ENCODE measurements around the gene ADCY7.

ADCY7 gene

DNA sequence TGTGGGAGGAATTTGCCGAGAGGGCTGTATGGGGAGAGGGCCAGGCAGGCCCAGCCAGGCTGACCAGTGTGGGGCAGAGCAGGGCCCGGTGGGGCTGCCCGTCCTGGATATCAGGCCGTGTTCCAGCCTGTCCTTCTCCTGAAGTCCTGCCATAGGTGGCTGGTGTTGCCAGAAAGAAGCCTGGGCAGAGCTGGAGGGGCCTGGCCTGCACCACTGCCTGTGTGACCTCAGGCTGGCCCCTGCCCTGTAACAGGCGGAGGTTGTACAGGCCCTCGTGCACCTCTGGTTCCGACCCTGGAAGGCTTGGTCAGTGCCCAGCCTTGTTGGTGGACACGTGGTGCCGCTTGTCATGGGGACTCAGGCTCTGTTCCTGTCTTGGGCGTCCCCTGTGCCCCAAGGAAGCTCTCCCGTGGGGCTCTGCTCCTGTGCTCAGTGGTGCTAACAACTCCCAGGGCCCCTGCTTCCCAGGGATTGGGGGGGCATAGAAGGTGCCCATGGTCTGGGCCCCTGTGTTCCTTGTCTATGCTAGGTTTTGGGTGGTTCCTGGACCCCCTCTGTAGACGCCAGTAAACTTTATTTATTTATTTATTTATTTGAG is 33.3 kb downstream of the ADCY7 start:
- no peak for DNase-seq

DNA sequence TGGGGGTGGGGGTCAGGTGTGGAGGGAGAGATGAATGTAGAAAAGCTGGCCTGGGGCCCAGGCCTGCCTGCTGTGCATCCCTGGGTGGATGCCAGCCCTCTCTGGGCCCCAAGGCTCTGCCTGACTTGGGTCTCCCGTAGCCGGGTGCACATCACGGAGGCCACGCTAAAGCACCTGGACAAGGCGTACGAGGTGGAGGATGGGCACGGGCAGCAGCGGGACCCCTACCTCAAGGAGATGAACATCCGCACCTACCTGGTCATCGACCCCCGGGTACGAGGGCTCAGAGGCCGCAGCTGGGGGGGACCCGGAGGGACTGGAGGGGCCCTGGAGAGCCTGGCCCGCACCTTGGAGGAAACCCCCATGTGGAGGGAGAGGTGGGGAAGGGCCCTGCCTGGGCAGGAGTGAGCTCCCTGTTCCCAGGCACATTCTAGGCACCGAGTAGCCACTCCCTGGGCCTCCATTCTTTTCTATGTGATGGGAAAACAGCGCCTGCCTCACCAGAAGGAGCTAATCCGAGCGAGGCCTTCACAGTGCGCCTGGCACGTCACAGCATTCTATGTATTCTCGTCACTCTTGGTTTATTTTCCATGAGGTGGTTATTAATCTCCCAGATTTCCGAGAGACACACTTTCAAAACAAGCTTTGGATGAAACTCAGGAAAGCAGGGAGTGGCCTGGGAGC is 34.7 kb downstream of the ADCY7 start:
- DNase-seq = no peak

DNA sequence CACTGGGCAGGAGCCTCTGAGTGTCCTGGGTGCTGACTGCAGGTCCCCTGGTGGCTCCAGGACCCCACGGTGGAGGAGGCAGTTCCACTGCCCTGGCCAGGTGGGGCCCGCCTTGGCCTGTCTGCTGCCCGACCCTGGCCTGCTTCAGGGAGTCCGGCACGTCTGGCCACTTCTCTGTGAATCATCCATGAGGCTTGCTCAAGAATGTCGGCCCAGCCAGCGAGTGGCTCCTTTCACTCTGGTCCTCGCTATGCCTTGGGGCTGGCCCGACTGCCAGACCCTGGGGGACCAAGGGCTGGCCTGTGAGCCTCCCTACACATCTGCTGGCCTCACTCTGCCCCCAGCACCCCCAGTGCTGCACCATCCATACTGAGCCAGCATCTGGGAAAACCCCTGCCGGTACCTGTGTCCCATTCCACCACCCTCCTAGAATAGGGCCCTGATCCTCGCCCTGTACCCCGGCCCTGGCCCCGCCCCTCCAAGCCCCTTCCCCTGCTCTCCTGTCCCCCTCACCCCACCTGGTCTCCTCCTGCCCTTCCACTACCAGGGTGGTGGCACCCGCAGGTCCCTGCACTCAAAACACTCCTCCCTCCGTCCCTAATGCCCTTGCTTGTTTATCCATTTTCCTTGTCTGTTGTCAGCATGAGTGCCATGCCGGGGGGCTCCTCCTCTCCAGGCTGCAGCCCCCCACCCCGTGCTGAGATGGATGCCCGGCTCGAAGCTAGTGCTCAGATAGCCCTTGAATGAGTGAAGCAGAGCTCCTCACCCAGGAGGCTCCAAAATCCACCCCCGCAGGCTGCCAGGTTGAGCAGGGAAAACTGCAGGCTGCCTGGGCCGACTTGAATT is 35.5 kb downstream of the ADCY7 start:
- no peak for DNase-seq

DNA sequence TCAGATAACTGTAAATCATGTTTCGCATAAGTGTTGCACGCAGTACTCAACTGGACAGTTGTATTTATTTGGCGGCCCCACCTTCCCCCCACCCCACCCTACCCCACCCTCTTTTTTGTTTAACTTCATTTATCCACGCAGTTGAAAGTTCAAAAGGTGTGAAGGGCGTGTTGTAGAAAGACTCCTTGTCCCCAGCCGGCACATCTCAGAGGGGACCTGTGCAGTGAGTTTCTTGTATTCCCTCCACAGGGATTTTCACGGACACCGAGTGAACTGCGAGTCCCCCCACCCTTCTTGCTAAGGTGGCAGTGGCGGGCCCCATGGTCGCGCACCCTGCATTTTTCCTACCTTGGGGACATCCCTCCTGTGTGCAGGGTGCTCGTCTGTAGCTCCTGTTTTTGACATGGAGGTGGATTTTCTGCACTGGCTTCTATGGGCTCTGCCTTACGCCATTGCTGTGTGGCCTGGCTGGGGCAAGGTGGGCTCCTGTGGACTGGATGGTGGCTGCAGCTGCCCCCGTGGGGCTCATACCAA is 36.2 kb downstream of the ADCY7 start:
- DNase-seq = no peak

DNA sequence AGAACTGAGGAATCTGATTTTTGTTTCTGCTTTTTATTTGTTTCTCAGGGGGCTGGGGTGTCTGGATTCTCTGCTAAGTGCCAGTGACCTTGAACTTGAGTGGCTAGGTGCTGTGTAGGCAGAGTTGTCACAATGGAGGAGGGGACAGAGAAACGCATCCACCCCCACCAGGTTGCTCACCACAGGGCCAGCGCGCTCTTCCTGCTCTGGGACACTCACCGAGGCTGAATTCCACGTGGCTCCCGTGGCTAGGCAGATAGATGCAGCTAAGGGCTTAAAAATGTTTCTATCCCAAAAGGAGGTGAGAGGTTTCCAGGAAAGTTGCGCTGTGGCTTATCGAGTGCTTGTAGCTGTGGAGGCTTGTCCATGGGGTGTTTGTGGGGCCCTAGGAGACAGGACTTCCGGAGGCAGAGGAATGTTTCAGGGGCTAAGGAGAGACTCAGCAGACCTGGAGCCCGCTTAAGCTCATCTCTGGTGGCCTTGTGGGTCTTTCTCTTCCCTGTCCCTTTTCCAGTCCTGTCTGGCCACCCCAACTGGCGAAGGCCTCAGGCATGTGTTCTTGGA is 36.8 kb downstream of the ADCY7 start:
- DNase-seq = no peak

DNA sequence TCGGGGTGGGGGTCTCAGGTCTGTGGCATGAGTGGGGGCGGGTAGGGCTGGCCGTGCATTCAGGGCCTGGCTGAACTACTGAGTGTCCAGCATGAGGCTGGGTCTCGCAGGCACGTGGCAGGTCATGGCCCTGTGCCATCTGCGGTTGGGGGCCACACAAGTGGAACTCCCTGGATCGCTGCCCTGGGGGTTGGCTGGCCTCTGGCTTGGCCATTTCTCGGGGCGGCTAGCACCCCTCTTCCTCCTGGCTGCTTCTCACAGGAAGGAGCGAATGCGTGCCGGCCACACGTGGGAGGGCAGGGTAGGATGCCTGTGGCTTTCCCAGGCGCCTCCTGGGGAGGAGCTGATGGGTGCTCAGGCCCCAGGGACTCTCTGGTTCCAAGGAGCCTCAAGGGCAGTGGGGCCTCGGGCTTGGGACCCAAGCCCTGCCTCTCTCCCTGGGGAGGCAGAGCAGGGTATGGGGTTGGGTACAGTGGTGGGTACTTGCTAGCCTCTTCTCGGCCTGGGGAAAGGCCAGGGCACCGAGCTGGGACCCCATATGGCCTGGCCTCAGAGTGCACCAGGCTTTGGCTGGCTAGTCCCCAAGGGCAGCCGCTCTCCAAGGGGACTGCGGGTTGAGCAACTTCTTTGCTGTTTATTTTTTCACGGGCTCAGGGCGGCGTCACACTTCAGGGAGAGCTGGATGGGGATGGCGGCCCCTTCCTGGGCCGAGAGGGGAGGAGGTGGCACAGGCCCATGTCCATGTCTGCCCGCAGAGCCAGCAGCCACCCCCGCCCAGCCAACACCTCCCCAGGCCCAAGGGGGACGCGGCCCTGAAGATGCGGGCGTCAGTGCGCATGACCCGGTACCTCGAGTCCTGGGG is 37.5 kb downstream of the ADCY7 start:
- no peak for DNase-seq

DNA sequence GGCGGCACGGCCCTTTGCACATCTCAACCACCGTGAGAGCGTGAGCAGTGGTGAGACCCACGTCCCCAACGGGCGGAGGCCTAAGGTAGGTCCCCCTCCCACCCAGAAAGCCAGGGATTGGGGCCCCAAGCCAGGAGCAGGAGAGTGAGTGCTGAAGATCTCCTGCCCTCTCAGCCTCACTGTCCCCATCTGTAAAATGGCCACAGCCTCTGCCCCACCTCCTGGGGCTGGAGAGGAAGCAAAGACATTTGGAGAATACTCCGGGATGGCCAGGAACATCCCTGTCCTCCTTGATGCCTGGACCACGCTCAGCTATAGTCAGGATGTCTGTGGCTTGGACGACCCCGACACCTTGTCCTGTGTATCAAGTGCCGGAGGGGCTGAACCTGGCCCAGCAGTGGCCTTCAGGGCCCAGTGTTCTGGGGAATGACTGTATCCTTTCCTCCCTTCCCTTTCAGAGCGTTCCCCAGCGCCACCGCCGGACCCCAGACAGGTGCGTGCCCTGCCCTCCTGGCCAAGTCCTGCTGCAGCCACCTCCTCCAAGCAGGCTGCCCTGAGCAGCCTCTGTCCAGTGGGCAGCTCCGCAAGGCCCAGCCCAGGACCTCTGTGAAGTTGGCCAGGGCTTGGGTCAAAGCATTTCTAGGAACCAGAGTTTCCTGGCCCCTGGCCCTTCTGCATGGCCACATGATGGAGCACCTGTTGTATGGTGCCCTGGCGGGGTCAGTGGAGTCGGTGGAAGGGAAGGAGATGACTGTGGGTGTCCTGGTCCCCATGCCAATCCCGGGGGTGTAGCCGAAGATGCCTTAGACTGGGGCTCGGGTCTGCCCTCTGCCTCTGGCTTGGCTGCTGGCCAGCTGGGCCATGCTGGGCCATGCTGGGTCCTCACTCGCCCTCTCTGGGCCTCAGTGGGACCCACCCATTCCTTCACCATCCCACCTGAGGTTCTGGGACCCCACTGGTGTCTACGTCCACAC is 38.4 kb downstream of the ADCY7 start:
- DNase-seq = no peak

DNA sequence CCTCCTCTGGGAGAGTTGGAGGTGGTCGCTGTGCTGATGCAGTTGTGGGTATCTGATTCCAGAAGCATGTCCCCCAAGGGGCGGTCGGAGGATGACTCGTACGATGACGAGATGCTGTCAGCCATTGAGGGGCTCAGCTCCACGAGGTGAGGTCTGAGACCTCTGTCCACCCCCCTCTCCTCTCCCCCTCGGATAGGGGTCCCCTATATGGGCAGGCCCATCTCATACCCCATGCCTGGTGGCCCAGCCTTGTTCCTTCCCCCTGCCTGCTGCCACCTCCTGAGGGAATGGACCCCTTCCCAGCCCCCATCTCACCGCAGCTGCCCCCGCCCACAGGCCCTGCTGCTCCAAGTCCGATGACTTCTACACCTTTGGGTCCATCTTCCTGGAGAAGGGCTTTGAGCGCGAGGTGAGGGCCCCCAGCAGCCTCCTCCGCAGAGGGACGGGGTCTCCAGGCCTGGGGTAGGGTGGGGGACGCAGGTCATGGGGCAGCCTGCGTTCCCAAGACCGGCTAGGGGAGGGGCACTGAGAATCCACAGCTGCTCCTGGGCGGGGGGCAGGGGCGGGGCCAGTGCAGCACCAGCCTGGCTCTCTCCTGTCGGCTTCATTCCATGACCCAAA is 39.2 kb downstream of the ADCY7 start:
- no peak for DNase-seq

DNA sequence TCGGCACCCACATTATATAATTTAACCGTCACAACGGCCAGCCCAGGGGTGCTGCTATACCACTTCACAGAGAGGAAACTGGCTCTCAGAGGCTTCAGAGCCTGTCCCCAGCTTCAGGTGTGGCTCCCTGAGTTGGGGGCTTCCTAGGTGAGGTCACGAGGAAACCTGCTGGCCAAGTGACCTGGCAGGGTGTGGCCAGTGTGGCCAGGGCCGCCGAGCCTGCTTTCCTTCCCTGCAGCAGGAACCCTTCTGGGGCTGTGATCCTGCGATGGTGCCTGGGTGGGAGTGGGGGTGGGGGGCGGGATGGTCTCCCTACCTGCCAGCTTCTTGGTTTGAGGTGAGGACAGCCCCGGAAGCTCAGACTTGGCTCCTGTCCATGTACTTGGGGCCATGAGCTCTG is 39.9 kb downstream of the ADCY7 start:
- no peak for DNase-seq

DNA sequence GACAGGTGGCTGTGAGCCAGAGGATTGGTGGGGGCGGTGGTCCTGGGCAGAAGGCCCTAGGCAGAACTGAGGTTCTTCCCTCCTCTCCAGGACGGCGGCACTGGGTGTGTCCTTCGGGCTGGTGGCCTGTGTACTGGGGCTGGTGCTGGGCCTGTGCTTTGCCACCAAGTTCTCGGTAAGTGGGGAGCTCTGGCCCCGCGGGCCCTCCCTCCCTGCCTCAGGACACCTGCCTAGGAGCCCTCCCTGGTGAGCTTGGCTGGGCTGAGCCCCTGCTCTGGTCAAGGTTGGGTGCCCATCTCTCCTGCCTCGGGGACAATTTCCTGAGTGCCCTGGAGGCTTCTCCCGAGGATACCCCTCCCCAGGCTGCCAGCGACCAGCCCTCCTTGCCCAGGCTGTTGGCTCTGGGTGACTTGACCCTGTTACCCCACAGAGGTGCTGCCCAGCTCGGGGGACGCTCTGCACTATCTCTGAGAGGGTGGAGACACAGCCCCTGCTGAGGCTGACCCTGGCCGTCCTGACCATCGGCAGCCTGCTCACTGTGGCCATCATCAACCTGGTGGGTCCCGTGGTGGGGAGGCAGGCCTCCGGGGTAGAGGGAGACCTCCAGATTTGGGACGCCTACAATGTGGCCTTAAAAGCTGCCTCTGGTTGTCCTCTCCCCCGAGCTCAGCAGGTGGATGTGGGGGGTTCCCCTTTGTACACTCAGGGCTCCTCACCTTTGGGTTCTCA is 42.0 kb downstream of the ADCY7 start:
- no peak for DNase-seq

DNA sequence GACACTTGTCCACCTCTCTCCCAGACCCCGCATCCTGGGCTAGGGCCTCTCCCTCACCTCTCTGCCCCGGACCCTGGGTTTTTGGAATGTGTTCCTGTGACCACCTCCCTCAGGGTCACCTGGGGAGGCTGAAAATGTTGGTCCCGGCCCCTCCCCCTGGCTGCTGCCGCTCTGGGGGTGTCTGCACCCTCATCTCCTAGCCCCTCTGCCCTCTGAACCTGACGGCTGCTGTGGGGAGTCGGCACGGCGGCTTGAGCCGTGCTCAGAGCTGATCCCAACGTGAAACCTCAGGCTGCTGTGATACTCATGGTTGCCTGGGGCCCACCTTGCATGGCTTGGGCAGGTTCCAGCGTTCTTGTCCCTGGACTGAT is 42.8 kb downstream of the ADCY7 start:
- no peak for DNase-seq

DNA sequence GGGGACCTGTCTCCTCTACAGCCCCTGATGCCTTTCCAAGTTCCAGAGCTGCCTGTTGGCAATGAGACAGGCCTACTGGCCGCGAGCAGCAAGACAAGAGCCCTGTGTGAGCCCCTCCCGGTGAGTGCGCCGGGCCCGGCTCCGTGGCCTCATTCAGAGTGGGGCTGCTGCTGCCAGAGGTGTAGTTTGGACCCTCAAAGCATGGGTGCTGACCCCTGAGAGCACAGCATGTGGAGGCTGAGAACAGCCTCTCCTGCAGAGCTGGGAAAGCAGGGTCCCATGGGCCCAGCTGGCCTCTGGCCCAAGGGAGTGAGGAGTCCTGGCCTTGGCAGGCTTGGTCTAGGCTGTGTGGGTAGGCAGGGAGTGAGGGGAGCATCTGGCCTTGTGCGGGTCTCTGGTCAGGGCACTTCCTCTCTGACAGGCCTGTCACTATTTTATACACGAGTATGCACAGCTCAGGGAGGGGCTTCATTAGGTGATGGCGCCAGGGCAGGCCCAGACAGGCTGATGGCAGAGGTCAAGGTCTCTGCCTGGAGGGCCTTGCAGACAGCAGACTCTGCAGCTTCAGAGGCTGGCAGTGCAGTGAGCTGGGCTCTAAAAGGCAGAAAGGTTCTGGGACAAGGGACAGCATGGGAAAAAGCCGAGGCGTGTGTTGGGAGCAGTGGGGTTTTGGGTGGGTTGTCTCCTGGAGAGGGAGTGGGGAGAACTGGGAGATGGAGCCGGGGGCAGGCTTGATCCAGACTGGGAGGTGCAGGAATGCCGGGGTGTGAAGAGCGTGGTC is 43.4 kb downstream of the ADCY7 start:
- no peak for DNase-seq

DNA sequence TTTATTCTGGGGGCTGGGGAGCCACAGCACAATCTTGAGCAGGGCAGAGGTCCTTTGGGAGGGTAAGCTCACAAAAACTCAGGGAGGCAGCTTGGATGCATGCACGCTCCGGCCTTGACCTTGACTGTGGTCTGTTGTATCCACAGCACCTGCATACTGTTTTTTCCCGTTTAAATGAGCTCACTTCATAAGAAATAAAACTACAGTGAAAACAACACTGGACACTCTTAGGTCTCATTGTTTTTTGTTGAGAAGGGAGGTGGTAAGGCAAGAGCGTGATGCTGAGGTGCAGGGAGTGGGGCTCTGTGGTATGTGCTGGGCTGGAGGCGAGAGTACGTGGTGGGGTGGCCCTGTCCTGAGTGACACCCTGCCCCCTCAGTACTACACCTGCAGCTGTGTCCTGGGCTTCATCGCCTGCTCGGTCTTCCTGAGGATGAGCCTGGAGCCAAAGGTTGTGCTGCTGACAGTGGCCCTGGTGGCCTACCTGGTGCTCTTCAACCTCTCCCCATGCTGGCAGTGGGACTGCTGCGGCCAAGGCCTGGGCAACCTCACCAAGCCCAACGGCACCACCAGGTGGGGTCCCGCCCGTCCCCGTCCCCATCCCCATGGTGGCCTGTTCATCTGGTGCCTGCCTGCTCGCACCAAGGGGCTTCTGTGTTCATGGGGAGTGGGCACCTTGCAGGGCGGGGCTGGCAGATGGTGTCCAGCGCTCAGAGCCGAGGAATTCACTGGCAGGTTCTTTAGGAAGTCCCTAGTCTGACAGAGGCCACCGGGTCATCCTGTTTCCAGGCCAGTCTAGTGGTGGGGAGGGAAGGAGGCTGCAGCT is 44.2 kb downstream of the ADCY7 start:
- no peak for DNase-seq

DNA sequence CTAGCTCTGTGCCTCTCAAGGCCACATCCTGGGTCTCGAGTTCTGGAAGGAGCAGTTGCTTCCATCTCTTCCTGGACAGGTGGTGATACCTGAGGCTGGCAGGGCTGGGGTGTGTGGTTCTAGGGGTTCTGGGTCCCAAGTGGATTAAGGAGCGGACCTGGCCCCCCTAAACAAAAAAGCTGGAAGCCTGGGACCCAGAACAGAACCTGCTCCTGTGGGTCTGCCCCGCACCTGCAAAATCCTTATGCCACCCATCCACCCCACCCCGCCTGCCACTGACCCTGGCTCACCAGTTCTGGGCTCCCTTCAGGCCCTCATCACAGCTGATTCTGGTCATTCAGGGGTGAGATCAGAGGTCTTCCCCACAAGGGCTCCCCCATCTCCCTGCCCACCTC is 44.8 kb downstream of the ADCY7 start:
- no peak for DNase-seq

DNA sequence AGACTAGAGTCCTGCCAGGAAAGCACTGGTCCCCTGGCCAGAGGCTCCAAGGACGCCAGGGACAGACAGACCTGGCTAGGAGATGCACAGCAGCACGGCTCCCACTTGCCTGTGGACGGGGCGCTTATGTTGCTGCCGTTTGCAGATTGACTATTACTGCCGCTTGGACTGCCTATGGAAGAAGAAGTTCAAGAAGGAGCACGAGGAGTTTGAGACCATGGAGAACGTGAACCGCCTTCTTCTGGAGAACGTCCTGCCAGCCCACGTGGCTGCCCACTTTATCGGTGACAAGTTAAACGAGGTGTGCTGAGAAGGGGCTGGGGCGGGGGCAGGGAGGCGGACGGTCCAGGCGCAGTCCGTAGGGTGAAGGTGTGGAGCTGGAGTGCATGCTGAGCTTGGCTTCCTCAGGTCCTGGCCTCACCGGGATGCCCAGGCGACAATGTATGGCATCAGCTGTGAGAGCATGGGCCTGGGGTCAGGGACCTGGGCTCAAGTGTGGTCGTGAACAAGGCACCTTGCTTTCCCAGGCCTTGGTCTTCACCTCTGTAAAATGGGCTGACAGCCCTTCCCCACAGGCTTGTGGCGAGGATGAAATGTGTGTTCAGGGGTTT is 45.6 kb downstream of the ADCY7 start:
- no peak for DNase-seq

DNA sequence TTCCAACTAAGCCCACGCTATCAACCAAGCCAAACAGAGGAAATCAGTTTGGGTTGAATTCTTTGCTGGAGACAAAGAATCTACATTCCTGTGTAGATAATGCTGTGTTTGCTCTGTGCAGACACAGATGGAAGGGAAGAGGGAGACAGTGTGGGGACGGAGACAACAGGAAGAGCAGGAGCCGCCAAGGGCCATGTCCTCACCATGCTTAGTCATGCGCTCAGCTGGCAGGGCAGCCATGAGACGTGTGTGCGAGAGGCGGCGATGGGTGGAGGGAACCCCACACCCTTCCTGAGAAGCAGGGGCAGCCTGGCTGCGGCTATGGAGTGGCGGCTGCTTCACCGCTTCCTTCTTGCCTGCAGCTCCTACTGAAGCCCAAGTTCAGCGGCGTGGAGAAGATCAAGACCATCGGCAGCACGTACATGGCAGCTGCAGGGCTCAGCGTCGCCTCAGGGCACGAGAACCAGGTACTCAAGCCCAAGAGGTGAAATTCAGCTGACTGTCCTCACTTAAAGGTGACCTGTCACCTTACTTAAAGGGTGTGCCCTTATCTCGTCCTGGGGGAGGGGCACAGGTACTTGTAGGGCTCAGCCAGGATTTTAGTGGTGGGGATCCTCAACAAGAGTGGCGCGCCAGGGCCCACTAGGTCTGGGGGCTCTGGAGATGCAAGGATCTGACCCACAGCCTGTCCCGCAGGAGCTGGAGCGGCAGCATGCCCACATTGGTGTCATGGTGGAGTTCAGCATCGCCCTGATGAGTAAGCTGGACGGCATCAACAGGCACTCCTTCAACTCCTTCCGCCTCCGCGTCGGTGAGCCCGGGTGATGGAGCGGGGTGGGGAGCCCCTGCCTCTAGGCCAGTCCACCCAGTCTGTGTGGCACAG is 47.5 kb downstream of the ADCY7 start:
- peak; percentile 90 to 91 for DNase-seq

DNA sequence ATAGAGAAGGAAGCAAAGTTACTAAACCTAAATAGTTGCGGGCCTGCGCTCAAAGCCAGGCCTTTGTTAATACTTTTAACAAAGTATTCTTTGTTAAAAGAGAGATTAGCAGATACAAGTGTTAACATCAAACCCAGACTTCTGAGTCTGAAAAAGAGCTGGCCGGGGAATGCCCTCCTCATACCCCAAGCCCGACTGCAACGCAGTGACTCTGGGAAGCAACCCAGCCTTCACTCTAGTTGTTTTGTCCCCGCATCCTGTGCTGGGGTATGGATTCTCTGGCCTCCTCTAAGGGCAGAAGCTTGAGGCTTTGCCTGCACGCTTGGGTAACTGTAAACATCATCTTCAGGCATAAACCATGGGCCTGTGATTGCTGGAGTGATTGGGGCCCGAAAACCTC is 48.3 kb downstream of the ADCY7 start:
- no peak for DNase-seq
